T-cell (primary cell): ENCODE results near the gene CBR1. TPM values are rescaled to one million over a fixed set of nuclear protein-coding genes. Genes with fewer than 3 reads are reported as not detected.

ENCODE experiments used
- ATAC-seq, 4 experiments: fragments of 200-7000 bp in 3 of 4; fragments of 150-1000 bp in 1 of 4; cut with Tn5 transposase; replicated peaks in 1 of 4; 1 replicate in 3 of 4; 2 replicates in 1 of 4; pipeline ENCODE4 v1.10.0; 2021; ENCODE audit warnings: moderate library complexity in 3 of 4, mild to moderate bottlenecking in 2 of 4, moderate number of reproducible peaks in 1 of 4
- CTCF ChIA-PET, 2 donors: fragments of 300-600 bp; sonication (Branson Sonifier 250); formaldehyde crosslinking; loops; one replicate each; lab custom pipeline; 2022; ENCODE audit warnings: antibody characterized with exemption in 2 of 2; lab: Charles Lee
- POLR2A ChIA-PET, 2 donors: fragments of 300-600 bp; sonication (Branson Sonifier 250); formaldehyde crosslinking; loops; one replicate each; lab custom pipeline; 2022; ENCODE audit warnings: antibody characterized with exemption in 2 of 2; lab: Charles Lee
- DNase-seq, 35 experiments: peaks; one replicate each; pipeline versions ENCODE4 v3.0.0 to v3.0.0-alpha.2; 2013 to 2023
- H3K27ac ChIP-seq: one replicate; pipeline ENCODE4 v1.5.1; 2013; ENCODE audit warnings: low read length
- H3K27me3 ChIP-seq, 2 experiments: replicated peaks in 1 of 2; 1 replicate in 1 of 2; 2 replicates in 1 of 2; pipeline versions ENCODE4 v1.6.1 to v1.7.0; 2013; ENCODE audit warnings: low read length in 1 of 2, mixed read lengths in 1 of 2; ENCODE audit not compliant: control insufficient read depth in 2 of 2, insufficient read depth in 2 of 2; ENCODE audit errors: extremely low read depth in 1 of 2
- H3K36me3 ChIP-seq, 2 donors: 1 replicate in 1 of 2; 2 replicates in 1 of 2; pipeline versions ENCODE4 v1.6.1 to v1.7.0; 2013; ENCODE audit warnings: low read length in 1 of 2; ENCODE audit not compliant: control insufficient read depth in 2 of 2, insufficient read depth in 1 of 2; ENCODE audit errors: extremely low read depth in 1 of 2
- H3K4me1 ChIP-seq, 2 experiments: 1 replicate in 1 of 2; 2 replicates in 1 of 2; pipeline versions ENCODE4 v1.6.1 to v1.7.0; 2013; ENCODE audit warnings: low read length in 2 of 2, mixed read lengths in 1 of 2; ENCODE audit not compliant: insufficient read depth in 2 of 2, control insufficient read depth in 1 of 2; ENCODE audit errors: extremely low read depth in 1 of 2
- H3K4me3 ChIP-seq, 2 donors: 1 replicate in 1 of 2; 2 replicates in 1 of 2; pipeline versions ENCODE4 v1.5.1 to v1.7.0; 2013; ENCODE audit warnings: mild to moderate bottlenecking in 2 of 2, low read length in 1 of 2, moderate library complexity in 1 of 2; ENCODE audit not compliant: control insufficient read depth in 1 of 2; ENCODE audit errors: extremely low read depth in 1 of 2
- H3K9me3 ChIP-seq: 2 replicates; pipeline ENCODE4 v1.7.0; 2013
- H3K27ac Mint-ChIP-seq, 2 donors: one replicate each; pipeline ENCODE4 v1.8.0; 2020 to 2021; ENCODE audit warnings: mild to moderate bottlenecking in 2 of 2, mixed read lengths in 2 of 2
- H3K27me3 Mint-ChIP-seq, 2 donors: one replicate each; pipeline ENCODE4 v1.8.0; 2021 to 2022; ENCODE audit warnings: mixed read lengths in 2 of 2
- H3K36me3 Mint-ChIP-seq: one replicate; pipeline ENCODE4 v1.8.0; 2021; ENCODE audit warnings: mixed read lengths
- H3K4me1 Mint-ChIP-seq, 3 donors: one replicate each; pipeline ENCODE4 v1.8.0; 2020 to 2022; ENCODE audit warnings: mixed read lengths in 3 of 3, mild to moderate bottlenecking in 1 of 3
- H3K4me3 Mint-ChIP-seq, 3 donors: one replicate each; pipeline ENCODE4 v1.8.0; 2020 to 2022; ENCODE audit warnings: mild to moderate bottlenecking in 3 of 3, mixed read lengths in 3 of 3, moderate library complexity in 3 of 3
- H3K9me3 Mint-ChIP-seq, 3 donors: one replicate each; pipeline ENCODE4 v1.8.0; 2020 to 2022; ENCODE audit warnings: mixed read lengths in 3 of 3
- WGBS: methylation state at CpG from one replicate; pipeline ENCODE4 v1.1.5; 2013; ENCODE audit warnings: missing lambda C conversion rate; ENCODE audit not compliant: insufficient coverage; 5-methylcytosine and 5-hydroxymethylcytosine counted together
- total RNA-seq, 35 experiments: library from RNA in 6 of 35; stranded (reverse) in 6 of 35; fragments of 120-200 nt in 1 of 35; gene quantifications; one replicate each; pipeline versions ENCODE4 v1.2.1 to v1.2.4 and lab custom pipeline; 2013 to 2026

CBR1 gene
- total RNA-seq, 5 donors from 2014 or later (not counting 1 experiment from before 2014, with no cell fraction given), result 5.1 to 40.3 (median 21.1) TPM

DNA sequence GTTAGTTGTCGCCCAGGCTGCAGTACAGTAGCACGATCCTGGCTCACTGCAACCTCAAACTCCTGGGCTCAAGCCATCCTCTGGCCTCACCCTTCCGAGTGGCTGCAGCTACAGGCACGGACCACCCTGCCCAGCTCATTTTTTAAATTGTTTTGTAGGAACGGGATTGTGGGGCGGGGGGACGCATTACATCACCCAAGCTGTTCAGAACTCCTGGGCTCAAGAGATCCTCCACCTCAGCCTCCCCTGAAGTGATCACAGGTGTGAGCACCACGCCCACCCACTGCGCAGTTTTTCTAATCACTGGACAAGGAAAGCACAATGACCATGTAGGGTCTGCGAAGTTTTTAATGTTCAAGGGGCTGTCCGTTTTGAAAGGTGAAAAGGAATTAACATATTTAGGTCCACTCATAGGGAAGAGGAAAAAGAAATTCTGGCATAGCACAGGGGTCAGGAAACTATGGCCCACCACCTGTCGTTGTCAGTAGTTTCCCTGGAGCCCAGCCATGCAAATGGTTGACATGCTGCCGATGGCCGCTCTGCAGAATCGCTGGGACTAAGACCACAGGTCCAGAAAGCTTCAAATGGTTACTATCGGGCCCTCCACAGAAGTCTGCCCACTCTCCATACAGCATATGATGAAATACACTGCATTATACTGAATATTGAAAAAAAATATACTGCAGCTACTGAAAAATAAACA is 35.5 kb upstream of the CBR1 start:
- Mint-ChIP-seq H3K36me3 (peaks cover 40% of the 10 kb centered on the region), H3K4me3 (no peak overlapping the region), H3K4me1 (no peaks in the 10 kb centered on the region), H3K9me3 (no peaks in the 10 kb centered on the region), H3K27me3 (no peaks in the 10 kb centered on the region), H3K27ac (no peak overlapping the region)
- WGBS, result 95% methylated on average over 10 of the region's 16 CpGs
- Histone ChIP-seq H3K36me3 (peaks cover 12 to 38% of the 10 kb centered on the region in 2 donors), H3K9me3 (no peaks in the 10 kb centered on the region), H3K27ac (no peak overlapping the region), H3K4me1 (no peaks in the 10 kb centered on the region), H3K27me3 (no peaks in the 10 kb centered on the region), H3K4me3 (no peak overlapping the region)
- ChIA-PET CTCF (no interaction called here), POLR2A (interaction anchor here in 1 of 2 donors (0.7 kb wide), 1 partner anchor 1278 kb away, joined by 5 read pairs; no protein-coding TSS in a partner anchor)
- DNase-seq (no peak), ATAC-seq (no peak)

DNA sequence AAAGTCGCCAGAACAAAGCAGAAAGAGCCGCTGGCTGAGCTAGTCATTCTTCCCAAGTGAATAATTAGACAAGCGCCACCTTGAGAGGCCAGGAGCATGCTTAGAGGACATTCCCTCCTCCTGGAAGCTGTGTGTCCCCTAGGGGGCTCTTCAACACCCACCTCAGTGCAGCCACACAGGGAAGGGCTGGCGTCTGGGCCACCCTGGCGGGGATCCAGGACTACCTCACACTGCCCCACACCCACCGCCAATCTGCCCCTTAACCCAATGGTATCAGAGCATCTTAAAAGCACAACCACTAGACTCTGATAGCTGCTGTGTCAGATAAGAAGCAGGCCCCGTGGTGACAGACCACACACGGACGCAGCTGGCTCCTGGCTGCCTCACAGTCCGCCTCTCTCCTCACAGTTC is 34.4 kb upstream of the CBR1 start:
- POLR2A ChIA-PET, result no interaction called here
- Mint-ChIP-seq H3K9me3 (no peaks in the 10 kb centered on the region), H3K27ac (no peak overlapping the region), H3K4me1 (no peaks in the 10 kb centered on the region), H3K27me3 (no peaks in the 10 kb centered on the region), H3K36me3 (peaks cover 48% of the 10 kb centered on the region), H3K4me3 (no peak overlapping the region)
- ATAC-seq (no peak), DNase-seq (no peak)
- no peak overlapping the region for H3K4me3 ChIP-seq
- H3K27ac ChIP-seq, result no peak overlapping the region
- H3K27me3 ChIP-seq, result no peaks in the 10 kb centered on the region
- CTCF ChIA-PET, result no interaction called here
- peaks cover 12 to 49% of the 10 kb centered on the region in 2 donors for H3K36me3 ChIP-seq
- no peaks in the 10 kb centered on the region for H3K4me1 ChIP-seq
- no peaks in the 10 kb centered on the region for H3K9me3 ChIP-seq
- WGBS, result 92% methylated on average over 10 of the region's 10 CpGs

DNA sequence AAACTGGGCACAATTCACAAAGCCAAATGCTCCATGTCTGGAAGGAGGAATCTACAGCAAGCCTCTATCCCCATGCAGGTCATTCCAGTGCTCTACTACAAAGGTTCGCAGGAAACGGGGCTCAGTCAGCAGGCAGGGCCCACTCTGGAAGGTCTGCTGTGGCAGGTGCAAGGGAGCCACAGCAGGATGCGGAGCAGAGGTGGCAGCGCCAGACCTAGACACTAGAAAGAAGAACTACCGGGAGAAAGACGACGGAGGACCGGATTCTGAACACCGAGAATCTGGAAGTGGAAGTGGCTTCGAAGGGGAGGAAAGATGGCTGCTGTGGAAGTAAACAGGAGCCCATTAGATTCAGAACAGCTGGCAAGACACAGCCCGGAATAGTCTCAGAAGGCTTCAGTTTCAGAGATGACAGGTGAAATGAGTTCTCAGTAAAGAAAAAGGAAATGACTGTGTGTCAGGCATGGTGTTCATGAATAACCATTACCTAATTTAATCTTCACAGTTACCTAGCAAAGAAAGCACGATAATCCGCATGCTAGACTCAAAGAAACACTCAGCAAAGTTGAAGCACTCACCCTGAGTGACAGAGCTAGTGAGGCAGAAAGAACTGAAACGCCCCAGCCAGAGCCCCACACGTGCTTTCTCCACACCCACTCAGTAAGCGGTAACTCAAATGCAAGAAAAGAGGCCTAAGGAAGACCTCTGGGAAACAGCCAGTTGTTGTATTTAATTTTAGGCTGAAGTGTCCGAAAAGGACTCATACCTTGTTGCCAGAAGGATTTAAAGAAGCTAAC is 30.9 kb upstream of the CBR1 start:
- H3K27ac Mint-ChIP-seq, result no peak overlapping the region
- Histone ChIP-seq H3K4me1 (no peaks in the 10 kb centered on the region), H3K36me3 (peaks cover 8 to 74% of the 10 kb centered on the region in 2 donors), H3K9me3 (no peaks in the 10 kb centered on the region), H3K4me3 (no peak overlapping the region), H3K27me3 (no peaks in the 10 kb centered on the region), H3K27ac (no peak overlapping the region)
- ChIA-PET POLR2A (no interaction called here), CTCF (no interaction called here)
- H3K27me3 Mint-ChIP-seq, result no peaks in the 10 kb centered on the region
- H3K9me3 Mint-ChIP-seq, result no peaks in the 10 kb centered on the region
- H3K4me1 Mint-ChIP-seq, result no peaks in the 10 kb centered on the region
- ATAC-seq (no peak), DNase-seq (no peak)
- H3K36me3 Mint-ChIP-seq, result peaks cover 59% of the 10 kb centered on the region
- H3K4me3 Mint-ChIP-seq, result no peak overlapping the region
- 94% methylated on average over 11 of the region's 17 CpGs for WGBS

GRCh38 chr21:36039861-36040260 is 30.0 kb upstream of the CBR1 start:
- Mint-ChIP-seq H3K27ac (no peak overlapping the region), H3K27me3 (no peaks in the 10 kb centered on the region), H3K9me3 (no peaks in the 10 kb centered on the region), H3K4me1 (no peaks in the 10 kb centered on the region), H3K36me3 (peaks cover 62% of the 10 kb centered on the region), H3K4me3 (no peak overlapping the region)
- ATAC-seq (no peak), DNase-seq (no peak)
- Histone ChIP-seq H3K4me1 (no peaks in the 10 kb centered on the region), H3K36me3 (peaks cover 14 to 79% of the 10 kb centered on the region in 2 donors), H3K27me3 (no peaks in the 10 kb centered on the region), H3K27ac (no peak overlapping the region), H3K9me3 (no peaks in the 10 kb centered on the region), H3K4me3 (no peak overlapping the region)
- 100% methylated on average over 6 of the region's 6 CpGs for whole genome bisulfite sequencing
- ChIA-PET POLR2A (no interaction called here), CTCF (interaction anchor here in 1 of 2 donors (0.5 kb wide), 1 partner anchor 17 kb away, joined by 3 read pairs; no protein-coding TSS in a partner anchor)

GRCh38 chr21:36040389-36040788 is 29.4 kb upstream of the CBR1 start:
- no peaks in the 10 kb centered on the region for H3K27me3 ChIP-seq
- H3K4me3 ChIP-seq, result no peak overlapping the region
- no peaks in the 10 kb centered on the region for H3K9me3 ChIP-seq
- Mint-ChIP-seq H3K27me3 (no peaks in the 10 kb centered on the region), H3K27ac (no peak overlapping the region), H3K4me3 (no peak overlapping the region), H3K4me1 (no peaks in the 10 kb centered on the region), H3K9me3 (no peaks in the 10 kb centered on the region), H3K36me3 (peaks cover 62% of the 10 kb centered on the region)
- 100% methylated on average over 1 of the region's 2 CpGs for WGBS
- peaks cover 16 to 79% of the 10 kb centered on the region in 2 donors for H3K36me3 ChIP-seq
- ChIA-PET CTCF (interaction anchor here in 1 of 2 donors (0.5 kb wide), 1 partner anchor 17 kb away, joined by 3 read pairs; no protein-coding TSS in a partner anchor), POLR2A (no interaction called here)
- H3K4me1 ChIP-seq, result no peaks in the 10 kb centered on the region
- no peak overlapping the region for H3K27ac ChIP-seq
- ATAC-seq (no peak), DNase-seq (no peak)

- ChIA-PET POLR2A (no interaction called here), CTCF (no interaction called here)
- Mint-ChIP-seq H3K27me3 (no peaks in the 10 kb centered on the region), H3K4me3 (no peak overlapping the region), H3K9me3 (no peaks in the 10 kb centered on the region), H3K4me1 (no peaks in the 10 kb centered on the region), H3K27ac (no peak overlapping the region), H3K36me3 (peaks cover 60% of the 10 kb centered on the region)
- ATAC-seq (no peak), DNase-seq (no peak)
- H3K36me3 ChIP-seq, result peaks cover 18 to 82% of the 10 kb centered on the region in 2 donors
- H3K4me1 ChIP-seq, result no peaks in the 10 kb centered on the region
- H3K27me3 ChIP-seq, result no peaks in the 10 kb centered on the region
- H3K9me3 ChIP-seq, result no peaks in the 10 kb centered on the region
- no peak overlapping the region for H3K4me3 ChIP-seq
- no CpG with 5 or more reads among the region's 1 CpG for WGBS
- H3K27ac ChIP-seq, result no peak overlapping the region
Observed at GRCh38 chr21:36041910-36042309, 27.9 kb upstream of the CBR1 start.
